MM.1S (cell line): ENCODE data around the gene RASSF4.

Source experiments
- EZH2phosphoT487 ChIP-seq: fragments of 300-600 bp; sonication (generic); IDR thresholded peaks from 2 replicates; pipeline ENCODE4 v1.6.1; 2018; ENCODE audit warnings: antibody characterized with exemption, low read length
- TF ChIP-seq, protein P1 (sequence below): fragments of 300-600 bp; sonication (generic); IDR thresholded peaks from 2 replicates; pipeline ENCODE4 v1.5.1; 2016; ENCODE audit warnings: antibody characterized with exemption, low read length, mixed read lengths

DNA sequence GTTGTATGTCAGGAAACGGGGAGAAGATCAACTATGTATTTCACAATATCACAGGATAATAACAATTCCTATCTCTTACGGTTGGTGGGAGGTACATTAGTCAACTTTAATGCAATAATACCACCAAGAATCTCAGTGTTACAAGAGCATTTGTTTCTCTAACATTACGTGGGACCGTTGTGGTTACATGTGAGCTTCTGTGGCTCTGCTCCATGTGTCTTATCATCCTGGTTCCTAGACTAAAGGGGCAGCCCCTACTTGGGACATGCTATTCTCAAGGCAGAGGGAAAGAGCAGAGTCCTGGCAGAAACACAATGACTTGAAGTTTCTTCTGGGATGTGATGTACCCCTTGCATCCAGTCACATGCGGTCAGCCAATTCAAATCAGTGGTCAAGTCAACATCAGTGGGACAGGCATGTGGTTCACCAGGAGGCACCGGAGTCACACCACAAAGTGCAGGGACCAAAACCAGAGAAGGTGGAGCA, 38.6 kb downstream of the RASSF4 start:
- TF ChIP-seq EZH2phosphoT487: no peak
- TF ChIP-seq, protein P1, sequence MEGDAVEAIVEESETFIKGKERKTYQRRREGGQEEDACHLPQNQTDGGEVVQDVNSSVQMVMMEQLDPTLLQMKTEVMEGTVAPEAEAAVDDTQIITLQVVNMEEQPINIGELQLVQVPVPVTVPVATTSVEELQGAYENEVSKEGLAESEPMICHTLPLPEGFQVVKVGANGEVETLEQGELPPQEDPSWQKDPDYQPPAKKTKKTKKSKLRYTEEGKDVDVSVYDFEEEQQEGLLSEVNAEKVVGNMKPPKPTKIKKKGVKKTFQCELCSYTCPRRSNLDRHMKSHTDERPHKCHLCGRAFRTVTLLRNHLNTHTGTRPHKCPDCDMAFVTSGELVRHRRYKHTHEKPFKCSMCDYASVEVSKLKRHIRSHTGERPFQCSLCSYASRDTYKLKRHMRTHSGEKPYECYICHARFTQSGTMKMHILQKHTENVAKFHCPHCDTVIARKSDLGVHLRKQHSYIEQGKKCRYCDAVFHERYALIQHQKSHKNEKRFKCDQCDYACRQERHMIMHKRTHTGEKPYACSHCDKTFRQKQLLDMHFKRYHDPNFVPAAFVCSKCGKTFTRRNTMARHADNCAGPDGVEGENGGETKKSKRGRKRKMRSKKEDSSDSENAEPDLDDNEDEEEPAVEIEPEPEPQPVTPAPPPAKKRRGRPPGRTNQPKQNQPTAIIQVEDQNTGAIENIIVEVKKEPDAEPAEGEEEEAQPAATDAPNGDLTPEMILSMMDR: no peak
